Sigmoid colon (tissue), 4 donors: ENCODE results near the gene HCN2.

ENCODE experiments used
- CTCF ChIP-seq, 4 experiments: fragments of 450-650 bp in 3 of 4; fragments of 200-600 bp in 1 of 4; IDR thresholded peaks; one replicate each; pipeline ENCODE4 v1.5.1; 2016 to 2019; ENCODE audit warnings: antibody characterized with exemption in 4 of 4, mild to moderate bottlenecking in 3 of 4, moderate library complexity in 2 of 4
- EP300 ChIP-seq, 4 donors: sonication (generic); formaldehyde crosslinking; IDR thresholded peaks; one replicate each; pipeline ENCODE4 v1.6.1; 2017; ENCODE audit warnings: antibody characterized with exemption in 4 of 4
- POLR2A ChIP-seq, 2 donors: fragments of 450-650 bp; IDR thresholded peaks; one replicate each; pipeline ENCODE4 v1.6.1; 2016; ENCODE audit warnings: antibody characterized with exemption in 2 of 2, mild to moderate bottlenecking in 2 of 2, moderate library complexity in 2 of 2
- POLR2AphosphoS5 ChIP-seq, 4 donors: sonication (generic); formaldehyde crosslinking; IDR thresholded peaks; one replicate each; pipeline ENCODE4 v1.6.1; 2017; ENCODE audit warnings: antibody characterized with exemption in 4 of 4

DNA sequence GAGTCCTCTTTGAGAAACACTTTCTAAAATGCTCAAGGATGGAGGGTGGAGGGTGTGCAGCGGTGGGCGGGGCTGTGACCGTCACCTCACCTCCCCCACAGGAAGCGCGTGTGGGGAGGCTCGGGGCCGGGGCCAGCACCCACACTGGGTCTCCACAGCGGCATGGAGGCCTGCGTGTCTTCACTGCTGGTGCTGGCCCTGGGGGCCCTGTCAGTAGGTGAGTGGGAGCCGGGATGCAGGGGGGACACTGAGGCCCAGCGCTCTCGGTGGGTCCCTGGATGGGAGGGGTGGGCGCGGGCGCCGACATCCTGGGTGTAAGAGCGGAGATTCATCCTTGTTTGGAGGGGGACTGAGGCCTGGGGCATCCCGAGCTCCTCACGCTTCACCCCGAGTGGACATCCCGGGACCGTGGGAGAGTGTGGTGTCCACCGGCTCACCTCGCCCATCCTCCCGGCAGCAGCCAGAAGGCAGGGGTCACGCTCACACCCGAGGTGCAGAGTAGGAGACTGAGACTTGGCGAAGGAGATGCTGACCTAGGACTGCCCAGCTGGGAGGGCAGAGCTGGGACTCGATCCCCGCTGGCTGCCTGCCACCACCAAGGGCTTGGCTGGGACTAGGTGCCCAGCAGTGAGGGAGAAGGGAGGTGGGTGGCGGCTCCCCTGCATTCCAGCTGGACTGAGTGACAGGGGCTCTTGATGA lies 45.6 kb upstream of the HCN2 start, which contains the start of gene GZMM:
- TF ChIP-seq CTCF (IDR thresholded peaks at IDR 0.05) (no peak), POLR2AphosphoS5 (IDR thresholded peaks at IDR 0.05) (peak in 1 of 4 donors; percentile 13), POLR2A (IDR thresholded peaks at IDR 0.05) (no peak), EP300 (IDR thresholded peaks at IDR 0.05) (no peak)
